PC-9 (cell line): Measurements from ENCODE around the gene FAM177B. TPM values are rescaled to one million over a fixed set of nuclear protein-coding genes. Genes with fewer than 3 reads are reported as not detected.

Source experiments
- BruUV-seq: library from RNA; stranded (reverse); fragments of 400-500 nt; replicated peaks from 2 replicates; lab custom pipeline; 2021; lab: Mats Ljungman, UMichigan
- CTCF ChIA-PET: fragments of 300-600 bp; sonication (Branson Sonifier 250); formaldehyde crosslinking; loops from one replicate; lab custom pipeline; 2022; ENCODE audit warnings: antibody characterized with exemption; lab: Charles Lee
- POLR2A ChIA-PET: fragments of 300-600 bp; sonication (Branson Sonifier 250); formaldehyde crosslinking; loops from one replicate; lab custom pipeline; 2022; ENCODE audit warnings: antibody characterized with exemption; ENCODE audit not compliant: unreplicated experiment; lab: Charles Lee
- DNase-seq, 2 experiments: peaks; one replicate each; pipeline versions ENCODE4 v3.0.0 to v3.0.0-alpha.2; 2015 to 2022; ENCODE audit warnings: mixed read lengths in 1 of 2
- H2AFZ ChIP-seq: fragments of 200-600 bp; sonication (generic); 2 replicates; pipeline ENCODE4 v1.8.1; 2017; ENCODE audit warnings: antibody characterized with exemption
- H3F3A ChIP-seq: fragments of 200-600 bp; sonication (generic); 2 replicates; pipeline ENCODE4 v1.8.1; 2017; ENCODE audit warnings: antibody characterized with exemption, mild to moderate bottlenecking, low read depth; ENCODE audit not compliant: insufficient read depth
- H3K27ac ChIP-seq: fragments of 200-600 bp; sonication (generic); 2 replicates; pipeline ENCODE4 v1.6.1; 2016; ENCODE audit warnings: mixed run types
- H3K27me3 ChIP-seq: fragments of 200-600 bp; sonication (generic); 2 replicates; pipeline ENCODE4 v1.6.1; 2016; ENCODE audit warnings: low read depth, mixed run types; ENCODE audit not compliant: insufficient read depth
- H3K36me3 ChIP-seq: fragments of 200-600 bp; sonication (generic); 2 replicates; pipeline ENCODE4 v1.6.1; 2016; ENCODE audit warnings: low read depth, mixed run types
- H3K4me1 ChIP-seq: fragments of 200-600 bp; sonication (generic); replicated peaks from 2 replicates; pipeline ENCODE4 v1.6.1; 2016; ENCODE audit warnings: mixed run types; ENCODE audit not compliant: insufficient read depth
- H3K4me2 ChIP-seq: fragments of 200-600 bp; sonication (generic); 2 replicates; pipeline ENCODE4 v1.6.1; 2017; ENCODE audit warnings: mixed run types
- H3K4me3 ChIP-seq: fragments of 200-600 bp; sonication (generic); 2 replicates; pipeline ENCODE4 v1.6.1; 2016; ENCODE audit warnings: mixed run types
- H3K79me2 ChIP-seq: fragments of 200-600 bp; sonication (generic); 2 replicates; pipeline ENCODE4 v1.6.1; 2017; ENCODE audit warnings: low read depth, mixed run types
- H3K9me2 ChIP-seq: fragments of 200-600 bp; sonication (generic); 2 replicates; pipeline ENCODE4 v1.8.1; 2017; ENCODE audit warnings: mild to moderate bottlenecking; ENCODE audit not compliant: insufficient read depth
- H3K9me3 ChIP-seq: fragments of 200-600 bp; sonication (generic); 2 replicates; pipeline ENCODE4 v1.8.1; 2016; ENCODE audit warnings: low read depth; ENCODE audit not compliant: insufficient read depth
- H4K20me1 ChIP-seq: fragments of 200-600 bp; sonication (generic); 2 replicates; pipeline ENCODE4 v1.8.1; 2017; ENCODE audit not compliant: insufficient read depth
- CTCF ChIP-seq: fragments of 200-600 bp; sonication (generic); conservative IDR thresholded peaks from 2 replicates; pipeline ENCODE4 v1.6.1; 2017; ENCODE audit warnings: mixed run types, antibody characterized with exemption, mild to moderate bottlenecking, moderate library complexity
- EZH2 ChIP-seq: fragments of 200-600 bp; sonication (generic); IDR thresholded peaks from 2 replicates; pipeline ENCODE4 v1.8.0; 2017; ENCODE audit warnings: antibody characterized with exemption, low read depth
- intact Hi-C: fragments of 100-400 bp; cut with micrococcal nuclease; formaldehyde crosslinking; loops from one replicate; pipeline ENCODE4 v1.10.0; 2022; ENCODE audit not compliant: unreplicated experiment
- total RNA-seq: library from RNA; stranded (reverse); gene quantifications from 2 replicates; pipeline ENCODE4 v1.2.3, GENCODE V29; 2021

FAM177B gene
- total RNA-seq, 1 experiment from 2014 or later, result not detected

DNA sequence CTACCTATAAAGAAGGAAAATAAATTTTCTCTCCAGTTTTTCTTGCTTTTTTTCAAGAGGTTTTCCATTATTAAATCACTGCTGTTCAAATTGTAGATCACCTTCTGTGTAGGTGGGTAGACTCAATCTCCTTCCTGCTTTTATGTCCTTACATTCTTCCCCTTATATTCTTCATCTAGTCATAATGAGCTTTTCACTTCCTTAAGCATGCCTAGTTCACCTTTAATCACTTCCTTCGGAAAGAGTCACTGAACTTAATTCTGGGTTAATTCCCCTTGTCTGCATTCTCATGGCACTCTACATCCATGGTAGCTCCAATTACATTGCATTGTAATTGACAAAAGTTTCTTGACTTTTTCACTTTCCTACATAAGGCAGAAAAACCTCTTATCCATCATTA lies 6.1 kb upstream of the FAM177B start:
- CTCF ChIA-PET, result no interaction called here
- DNase-seq, result no peak
- no peak for TF ChIP-seq CTCF
- no peak for TF ChIP-seq EZH2
- H3K27ac ChIP-seq, result no peak overlapping the region
- no peaks in the 10 kb centered on the region; the same call in 1 of the 2 replicates for H4K20me1 ChIP-seq
- H3K9me3 ChIP-seq, result no peaks in the 10 kb centered on the region
- H3K79me2 ChIP-seq, result no peaks in the 10 kb centered on the region
- peaks cover 7% of the 10 kb centered on the region; the same call in 1 of the 2 replicates for H3F3A ChIP-seq
- peaks cover 64% of the 10 kb centered on the region for H3K36me3 ChIP-seq
- no peak overlapping the region for H2AFZ ChIP-seq
- no peak overlapping the region for H3K4me3 ChIP-seq
- H3K4me2 ChIP-seq, result no peak overlapping the region
- H3K4me1 ChIP-seq, result no peaks in the 10 kb centered on the region
- no peaks in the 10 kb centered on the region for H3K27me3 ChIP-seq
- intact Hi-C loops, result no loop called here
- H3K9me2 ChIP-seq, result no peaks in the 10 kb centered on the region
- POLR2A ChIA-PET, result no interaction called here
- BruUV-seq, result no TSS peak

DNA sequence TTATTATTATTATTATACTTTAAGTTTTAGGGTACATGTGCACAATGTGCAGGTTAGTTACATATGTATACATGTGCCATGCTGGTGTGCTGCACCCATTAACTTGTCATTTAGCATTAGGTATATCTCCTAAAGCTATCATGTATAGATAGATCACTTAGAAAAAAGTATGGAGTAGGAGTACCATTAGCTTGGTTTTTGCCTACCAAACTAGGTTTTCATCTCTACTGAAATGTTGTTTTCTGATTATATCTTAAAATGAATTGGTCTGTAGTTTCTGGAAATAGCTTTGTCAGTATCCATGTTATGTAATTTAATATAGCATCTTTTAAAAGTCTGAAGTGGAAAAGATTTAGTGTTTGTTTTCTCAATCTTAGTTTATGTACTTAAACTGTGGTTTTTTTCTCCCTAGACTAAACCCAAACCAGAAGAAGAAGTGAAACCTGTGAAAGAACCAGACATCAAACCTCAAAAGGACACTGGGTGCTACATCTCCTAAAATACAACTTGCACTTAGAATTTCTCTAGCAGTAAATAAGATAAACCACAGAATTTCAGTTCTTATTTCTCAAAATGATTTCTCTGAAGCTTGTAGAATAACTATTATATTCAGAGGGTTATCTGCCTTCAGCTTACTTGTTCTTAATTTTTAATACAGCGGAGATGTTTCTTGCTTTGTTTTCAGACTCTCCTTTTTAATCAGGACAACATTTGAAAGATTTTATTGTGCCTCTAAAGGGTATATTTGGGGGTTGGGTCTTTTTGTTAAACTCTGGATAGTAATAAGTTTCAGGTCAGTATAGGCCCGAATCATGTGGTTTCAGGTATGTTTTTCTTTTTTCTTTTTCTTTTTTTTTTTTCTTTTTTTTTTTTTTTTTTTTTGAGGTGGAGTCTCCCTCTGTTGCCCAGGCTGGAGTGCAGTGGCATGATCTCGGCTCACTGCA lies 4.5 kb upstream of the FAM177B start:
- no peaks in the 10 kb centered on the region for H3K9me3 ChIP-seq
- H3K4me2 ChIP-seq, result no peak overlapping the region
- no peak for DNase-seq
- POLR2A ChIA-PET, result no interaction called here
- no peaks in the 10 kb centered on the region for H3K79me2 ChIP-seq
- no peaks in the 10 kb centered on the region for H4K20me1 ChIP-seq
- H3K36me3 ChIP-seq, result peaks cover 54% of the 10 kb centered on the region
- H3K4me3 ChIP-seq, result no peak overlapping the region
- H2AFZ ChIP-seq, result no peak overlapping the region
- no TSS peak for BruUV-seq
- peaks cover 15% of the 10 kb centered on the region; the same call in 1 of the 2 replicates for H3F3A ChIP-seq
- no peaks in the 10 kb centered on the region for H3K9me2 ChIP-seq
- peaks cover 7% of the 10 kb centered on the region; the same call in 1 of the 2 replicates for H3K4me1 ChIP-seq
- no peak overlapping the region for H3K27ac ChIP-seq
- H3K27me3 ChIP-seq, result no peaks in the 10 kb centered on the region
- intact Hi-C loops, result no loop called here
- CTCF ChIA-PET, result no interaction called here
- TF ChIP-seq CTCF (no peak), EZH2 (no peak)

DNA sequence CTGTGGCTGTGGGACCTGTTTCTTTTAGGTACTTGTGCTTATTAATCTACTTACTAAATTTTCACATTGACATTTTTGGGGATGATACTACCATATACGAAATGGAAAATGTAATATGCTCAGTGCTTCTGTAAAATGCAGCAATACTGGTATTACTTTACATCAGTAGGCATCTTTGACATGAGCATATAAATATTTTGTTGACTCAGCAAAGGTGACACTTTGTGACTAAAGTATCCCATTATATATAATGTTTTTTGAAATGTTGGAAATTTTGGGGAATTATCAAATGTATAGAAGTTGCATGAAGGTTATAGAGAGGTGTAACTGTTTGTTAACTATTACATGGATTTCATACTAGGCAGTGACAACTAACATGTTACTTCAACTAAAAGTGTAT lies 2.3 kb upstream of the FAM177B start:
- Histone ChIP-seq H3K79me2 (no peaks in the 10 kb centered on the region), H3K27ac (no peak overlapping the region), H3K4me1 (peaks cover 7% of the 10 kb centered on the region; the same call in 1 of the 2 replicates), H3K9me2 (no peaks in the 10 kb centered on the region), H3K27me3 (no peaks in the 10 kb centered on the region), H2AFZ (no peak overlapping the region), H3K4me3 (no peak overlapping the region), H3K9me3 (no peaks in the 10 kb centered on the region), H3K4me2 (no peak overlapping the region), H4K20me1 (no peaks in the 10 kb centered on the region), H3F3A (peaks cover 15% of the 10 kb centered on the region; the same call in 1 of the 2 replicates), H3K36me3 (peaks cover 33% of the 10 kb centered on the region)
- DNase-seq, result no peak
- TF ChIP-seq EZH2, result no peak
- TF ChIP-seq CTCF, result no peak
- BruUV-seq, result no TSS peak
- ChIA-PET POLR2A (no interaction called here), CTCF (no interaction called here)
- intact Hi-C loops, result loop anchor here (5.0 kb wide), 1 partner anchor 53 kb away; no protein-coding TSS in a partner anchor
